ENCODE results near the gene SSX2. TPM values are rescaled to one million over a fixed set of nuclear protein-coding genes. Genes with fewer than 3 reads are reported as not detected.
"Not testable (repeated sequence)": the region's sequence is repeated elsewhere in the genome, so short reads cannot be mapped to it uniquely, and the experiment has no call there.

SSX2 gene
- total RNA-seq (not detected), polyA plus RNA-seq (not detected)
- long read RNA-seq, donor 1: 0 reads
- long read RNA-seq, donor 2: 0 reads
- long read RNA-seq, donor 3: 0 reads

GRCh38 chrX:52707078-52707477 lies at the start of gene SSX2:
TSS of gene SSX2 (minus strand) at chrX:52707178. CDS start at chrX:52705749, 1,429 bp downstream.
- WGBS, 4 donors: no CpG with 5 or more reads among the region's 13 CpGs
- H3K27ac ChIP-seq; H3K27me3 ChIP-seq; H3K9me3 ChIP-seq; ATAC-seq; DNase-seq; H3K4me1 ChIP-seq; intact Hi-C loops (cut with DNase I); H3K36me3 ChIP-seq; H3K4me3 ChIP-seq: not testable (repeated sequence)

- DNase-seq; H3K4me1 ChIP-seq; H3K36me3 ChIP-seq; H3K9me3 ChIP-seq; H3K27ac ChIP-seq; H3K4me3 ChIP-seq; ATAC-seq; intact Hi-C loops (cut with DNase I); H3K27me3 ChIP-seq: not testable (repeated sequence)
- no CpG with 5 or more reads among the region's 13 CpGs for WGBS, 4 donors
Measured at GRCh38 chrX:52750952-52751351, 44.0 kb upstream of the SSX2 start, which contains the start of gene SSX2B. TSS of gene SSX2B (plus strand) at chrX:52751252. CDS start at chrX:52752681, 1,429 bp downstream.

GRCh38 chrX:52692034-52692433 lies 14.9 kb downstream of the SSX2 start:
- ATAC-seq; H3K4me3 ChIP-seq; H3K36me3 ChIP-seq; H3K27ac ChIP-seq; H3K4me1 ChIP-seq; DNase-seq; H3K9me3 ChIP-seq; intact Hi-C loops (cut with DNase I); H3K27me3 ChIP-seq: not testable (repeated sequence)
- 52 to 92% (median 73%) methylated on average over 1 to 3 of the region's 4 CpGs for WGBS, 4 donors

- H3K36me3 ChIP-seq; H3K4me3 ChIP-seq; DNase-seq; H3K27me3 ChIP-seq; H3K27ac ChIP-seq; ATAC-seq; intact Hi-C loops (cut with DNase I); H3K9me3 ChIP-seq; H3K4me1 ChIP-seq: not testable (repeated sequence)
- 67 to 75% (median 70%) methylated on average over 2 of the region's 2 CpGs for WGBS, 4 donors
Measured at GRCh38 chrX:52662218-52662617, 44.8 kb downstream of the SSX2 start.

- H3K27me3 ChIP-seq; ATAC-seq; H3K4me3 ChIP-seq; H3K4me1 ChIP-seq; DNase-seq; H3K27ac ChIP-seq; H3K36me3 ChIP-seq; intact Hi-C loops (cut with DNase I); H3K9me3 ChIP-seq: not testable (repeated sequence)
- 84 to 94% (median 87%) methylated on average over 8 of the region's 8 CpGs for WGBS, 4 donors
Measured at GRCh38 chrX:52655475-52655874, 51.5 kb downstream of the SSX2 start.

GRCh38 chrX:52654800-52655199 lies 52.2 kb downstream of the SSX2 start, which contains the start of gene SSX7:
TSS of gene SSX7 (minus strand) at chrX:52654900. CDS start at chrX:52653472, 1,428 bp downstream.
- H3K27ac ChIP-seq; H3K4me3 ChIP-seq; H3K36me3 ChIP-seq; ATAC-seq; H3K9me3 ChIP-seq; H3K4me1 ChIP-seq; H3K27me3 ChIP-seq; DNase-seq; intact Hi-C loops (cut with DNase I): not testable (repeated sequence)
- WGBS, 4 donors: 79 to 90% (median 83%) methylated on average over 9 of the region's 9 CpGs

GRCh38 chrX:52650676-52651075 lies 56.3 kb downstream of the SSX2 start:
- H3K27ac ChIP-seq; H3K4me3 ChIP-seq; H3K36me3 ChIP-seq; H3K9me3 ChIP-seq; DNase-seq; ATAC-seq; H3K4me1 ChIP-seq; intact Hi-C loops (cut with DNase I): not testable (repeated sequence)
- WGBS, 4 donors: 38 to 58% (median 49%) methylated on average over 3 of the region's 3 CpGs
- peaks cover 0 to 16% (median 0%) of the 10 kb centered on the region in 9 donors for H3K27me3 ChIP-seq

- H3K4me3 ChIP-seq; H3K4me1 ChIP-seq; intact Hi-C loops (cut with DNase I); DNase-seq; H3K9me3 ChIP-seq; H3K27ac ChIP-seq; ATAC-seq; H3K36me3 ChIP-seq: not testable (repeated sequence)
- H3K27me3 ChIP-seq: peaks cover 0 to 13% (median 0%) of the 10 kb centered on the region in 9 donors
- 92 to 94% (median 93%) methylated on average over 7 of the region's 7 CpGs for WGBS, 4 donors
Measured at GRCh38 chrX:52648956-52649355, 58.0 kb downstream of the SSX2 start.

Other genes with a start within 250 kb of the SSX2 start
- not detected for gene XAGE1A, start 211.4 kb downstream of the SSX2 start, total RNA-seq
- not detected for gene XAGE1A, start 211.4 kb downstream of the SSX2 start, polyA plus RNA-seq
- gene XAGE1B, start 190.1 kb downstream of the SSX2 start, total RNA-seq: not detected
- not detected for gene XAGE1B, start 190.1 kb downstream of the SSX2 start, polyA plus RNA-seq
- gene SSX7, start 52.3 kb downstream of the SSX2 start, total RNA-seq: not detected
- gene SSX7, start 52.3 kb downstream of the SSX2 start, polyA plus RNA-seq: not detected
- gene SSX2B, start 44.1 kb upstream of the SSX2 start, total RNA-seq: not detected
- gene SSX2B, start 44.1 kb upstream of the SSX2 start, polyA plus RNA-seq: not detected
- not detected for gene SPANXN5, start 90.2 kb upstream of the SSX2 start, total RNA-seq
- gene SPANXN5, start 90.2 kb upstream of the SSX2 start, polyA plus RNA-seq: not detected
- gene XAGE5, start 104.1 kb upstream of the SSX2 start, total RNA-seq: not detected
- not detected for gene XAGE5, start 104.1 kb upstream of the SSX2 start, polyA plus RNA-seq
- not detected for gene XAGE3, start 160.9 kb upstream of the SSX2 start, total RNA-seq
- gene XAGE3, start 160.9 kb upstream of the SSX2 start, polyA plus RNA-seq: not detected
- gene FAM156B, start 190.2 kb upstream of the SSX2 start, total RNA-seq: 10 to 100 TPM in 2 of 9 donors, 1 to 10 TPM in 7; 4.4 to 11.9 (median 7.5) TPM
- 10 to 100 TPM in 1 of 2 donors, 1 to 10 TPM in 1; 9.4 to 11.7 TPM for gene FAM156B, start 190.2 kb upstream of the SSX2 start, polyA plus RNA-seq